Glutamatergic neuron (in vitro differentiated cells): ENCODE results near the gene ITGB6. TPM values are rescaled to one million over a fixed set of nuclear protein-coding genes. Genes with fewer than 3 reads are reported as not detected.

Source experiments
- DNase-seq: peaks from one replicate; pipeline ENCODE4 v3.0.0; 2022
- H3K27ac Mint-ChIP-seq: one replicate; pipeline ENCODE4 v1.8.0; 2020; ENCODE audit warnings: mild to moderate bottlenecking, mixed read lengths, inconsistent platforms; ENCODE audit not compliant: unreplicated experiment
- H3K27me3 Mint-ChIP-seq: one replicate; pipeline ENCODE4 v1.8.0; 2020; ENCODE audit warnings: mild to moderate bottlenecking, moderate library complexity, mixed read lengths, inconsistent platforms; ENCODE audit not compliant: unreplicated experiment
- H3K36me3 Mint-ChIP-seq: one replicate; pipeline ENCODE4 v1.8.0; 2020; ENCODE audit warnings: mild to moderate bottlenecking, mixed read lengths, inconsistent platforms; ENCODE audit not compliant: unreplicated experiment
- H3K4me1 Mint-ChIP-seq: one replicate; pipeline ENCODE4 v1.8.0; 2020; ENCODE audit warnings: mild to moderate bottlenecking, low read depth, mixed read lengths, inconsistent platforms; ENCODE audit not compliant: unreplicated experiment
- H3K4me3 Mint-ChIP-seq: one replicate; pipeline ENCODE4 v1.8.0; 2020; ENCODE audit warnings: mild to moderate bottlenecking, mixed read lengths, inconsistent platforms; ENCODE audit not compliant: unreplicated experiment
- H3K9me3 Mint-ChIP-seq: one replicate; pipeline ENCODE4 v1.8.0; 2020; ENCODE audit warnings: mild to moderate bottlenecking, moderate library complexity, mixed read lengths, inconsistent platforms; ENCODE audit not compliant: unreplicated experiment
- total RNA-seq: library from RNA; stranded (reverse); fragmentation: NEBNext Ultra II Directional; extraction: Animal tissue kit (Norgen Biotek cat#: 25700); gene quantifications from one replicate; pipeline ENCODE4 v1.2.1, GENCODE V29; 2021; ENCODE audit not compliant: unreplicated experiment
- TF ChIP-seq, protein P1 (sequence below): fragments of 200-600 bp; sonication (generic); IDR thresholded peaks from one replicate; pipeline ENCODE4 v1.5.0; 2021; ENCODE audit not compliant: partially characterized antibody, unreplicated experiment

The ITGB6 gene
- total RNA-seq, 1 donor from 2014 or later = not detected

DNA sequence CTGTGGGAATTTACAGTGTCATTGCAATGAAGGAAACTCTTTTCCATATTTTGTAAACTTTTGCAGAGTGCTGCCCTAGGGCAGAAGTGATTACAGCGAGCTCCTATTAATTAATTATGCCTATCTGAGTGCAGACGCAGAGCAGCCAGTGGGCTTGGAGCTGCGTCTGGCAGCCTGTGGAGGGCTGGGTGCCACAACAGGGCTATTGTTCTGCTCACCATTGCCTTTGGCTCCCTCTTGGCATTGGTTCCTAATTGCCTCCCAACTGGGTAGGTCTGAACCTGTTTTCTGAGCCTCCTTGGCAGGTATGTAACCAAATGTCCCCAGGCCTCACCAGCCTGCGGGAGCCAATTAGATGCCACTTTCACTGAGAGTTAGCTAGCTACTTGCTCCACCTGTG is 25.6 kb upstream of the ITGB6 start:
- Mint-ChIP-seq H3K4me3 (no peak overlapping the region), H3K9me3 (peaks cover 4% of the 10 kb centered on the region), H3K4me1 (peaks cover 3% of the 10 kb centered on the region), H3K36me3 (peaks cover 4% of the 10 kb centered on the region), H3K27me3 (no peaks in the 10 kb centered on the region), H3K27ac (no peak overlapping the region)
- TF ChIP-seq, protein P1, sequence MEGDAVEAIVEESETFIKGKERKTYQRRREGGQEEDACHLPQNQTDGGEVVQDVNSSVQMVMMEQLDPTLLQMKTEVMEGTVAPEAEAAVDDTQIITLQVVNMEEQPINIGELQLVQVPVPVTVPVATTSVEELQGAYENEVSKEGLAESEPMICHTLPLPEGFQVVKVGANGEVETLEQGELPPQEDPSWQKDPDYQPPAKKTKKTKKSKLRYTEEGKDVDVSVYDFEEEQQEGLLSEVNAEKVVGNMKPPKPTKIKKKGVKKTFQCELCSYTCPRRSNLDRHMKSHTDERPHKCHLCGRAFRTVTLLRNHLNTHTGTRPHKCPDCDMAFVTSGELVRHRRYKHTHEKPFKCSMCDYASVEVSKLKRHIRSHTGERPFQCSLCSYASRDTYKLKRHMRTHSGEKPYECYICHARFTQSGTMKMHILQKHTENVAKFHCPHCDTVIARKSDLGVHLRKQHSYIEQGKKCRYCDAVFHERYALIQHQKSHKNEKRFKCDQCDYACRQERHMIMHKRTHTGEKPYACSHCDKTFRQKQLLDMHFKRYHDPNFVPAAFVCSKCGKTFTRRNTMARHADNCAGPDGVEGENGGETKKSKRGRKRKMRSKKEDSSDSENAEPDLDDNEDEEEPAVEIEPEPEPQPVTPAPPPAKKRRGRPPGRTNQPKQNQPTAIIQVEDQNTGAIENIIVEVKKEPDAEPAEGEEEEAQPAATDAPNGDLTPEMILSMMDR = no peak
- DNase-seq = no peak

DNA sequence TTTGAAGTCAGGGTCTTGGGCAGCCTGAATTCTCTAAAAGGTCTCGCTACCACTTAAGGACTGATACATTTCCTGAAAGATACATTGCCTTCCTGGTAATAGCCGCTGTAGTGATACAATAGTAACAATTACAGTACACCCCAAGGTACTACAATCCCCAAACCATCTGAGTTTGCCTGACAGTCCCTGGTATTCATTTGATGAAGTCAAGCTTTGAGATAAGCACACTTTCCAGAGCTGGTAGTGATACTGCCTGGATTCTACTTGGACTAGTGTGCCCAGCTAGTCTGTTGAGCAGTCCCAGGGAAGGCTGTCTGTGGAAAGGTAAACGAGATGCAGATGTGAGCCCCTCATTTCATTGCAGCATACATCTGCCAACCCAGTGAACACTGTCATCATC is 24.4 kb upstream of the ITGB6 start:
- Mint-ChIP-seq H3K27ac (no peak overlapping the region), H3K9me3 (peaks cover 4% of the 10 kb centered on the region), H3K4me1 (peaks cover 3% of the 10 kb centered on the region), H3K4me3 (no peak overlapping the region), H3K27me3 (no peaks in the 10 kb centered on the region), H3K36me3 (peaks cover 4% of the 10 kb centered on the region)
- no peak for DNase-seq
- TF ChIP-seq, protein P1 = no peak

DNA sequence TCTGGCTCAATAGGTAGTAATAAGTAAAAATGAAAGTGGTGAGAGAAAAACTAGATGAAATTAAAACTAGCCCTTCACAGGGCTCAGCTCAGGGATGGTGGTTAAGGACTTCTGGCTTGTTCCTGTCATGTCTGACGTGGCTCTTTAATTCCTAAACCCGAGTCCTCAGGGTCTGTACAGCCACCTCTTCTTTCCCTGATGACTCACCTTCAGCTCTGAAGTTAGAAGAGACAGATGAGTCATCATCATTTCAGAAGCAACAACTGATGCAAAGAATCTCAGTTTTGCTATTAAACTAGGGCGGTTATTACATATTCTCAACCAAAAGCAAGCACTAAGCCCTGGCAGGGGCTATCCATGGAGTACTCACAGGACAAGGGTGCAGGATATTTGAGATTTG is 24.0 kb upstream of the ITGB6 start:
- TF ChIP-seq, protein P1 = no peak
- peaks cover 4% of the 10 kb centered on the region for H3K9me3 Mint-ChIP-seq
- no peak overlapping the region for H3K27ac Mint-ChIP-seq
- DNase-seq = no peak
- peaks cover 3% of the 10 kb centered on the region for H3K4me1 Mint-ChIP-seq
- H3K27me3 Mint-ChIP-seq = no peaks in the 10 kb centered on the region
- peaks cover 4% of the 10 kb centered on the region for H3K36me3 Mint-ChIP-seq
- no peak overlapping the region for H3K4me3 Mint-ChIP-seq

DNA sequence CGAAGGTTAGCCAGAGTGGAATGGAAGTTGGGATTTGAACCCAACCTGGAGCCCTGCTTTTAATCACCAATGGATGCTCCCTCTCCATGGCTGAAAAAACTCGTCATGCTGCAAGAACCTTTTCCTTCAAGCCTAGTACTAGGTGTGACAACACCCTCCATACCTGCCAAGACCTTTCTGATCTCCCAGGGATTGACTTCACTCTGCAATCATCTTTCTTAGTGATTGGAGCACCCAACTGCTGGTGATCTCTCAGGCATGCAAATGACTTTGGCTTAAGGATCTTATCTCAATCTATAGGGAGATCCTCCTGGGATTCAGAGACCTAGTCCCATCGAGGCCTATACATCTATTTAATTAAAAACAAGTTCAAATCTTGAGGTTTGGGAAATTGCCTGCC is 23.5 kb upstream of the ITGB6 start:
- Mint-ChIP-seq H3K27ac (no peak overlapping the region), H3K36me3 (peaks cover 4% of the 10 kb centered on the region)

DNA sequence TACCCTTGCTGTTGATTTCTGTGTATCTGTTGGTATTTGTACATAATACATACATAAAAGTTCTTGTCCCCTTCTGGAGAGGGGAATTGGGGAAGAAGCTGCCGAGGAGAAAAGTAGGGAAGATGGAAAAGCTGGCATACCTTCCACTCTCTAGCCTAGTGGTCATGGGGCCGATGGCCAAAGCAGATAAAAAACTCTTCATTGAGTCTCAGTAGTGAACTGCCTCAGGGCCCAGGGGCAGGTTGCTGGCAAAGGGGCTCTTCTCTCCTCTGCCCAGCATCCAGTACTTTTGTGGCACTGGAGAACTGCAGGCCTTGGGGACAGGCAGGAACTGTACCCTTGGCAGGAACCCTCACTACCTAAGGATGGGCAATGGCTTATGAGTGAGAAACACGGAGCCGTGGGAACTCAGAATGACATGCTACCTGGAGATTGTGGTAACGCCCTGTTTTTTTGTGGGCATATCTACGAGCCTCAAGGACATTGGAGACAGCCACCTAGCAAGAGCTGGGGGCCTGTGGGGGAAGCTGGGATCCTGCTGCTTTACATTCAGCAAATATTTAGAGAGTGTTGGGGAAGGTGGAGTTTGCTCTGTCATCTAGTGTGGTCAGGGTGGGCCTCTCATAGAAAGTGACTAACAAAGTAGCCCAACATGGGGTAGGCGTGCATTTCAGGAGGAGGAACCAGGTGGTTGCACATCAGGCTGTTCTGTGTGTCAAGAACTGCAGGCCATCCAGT is 22.6 kb upstream of the ITGB6 start:
- Mint-ChIP-seq H3K4me3 (no peak overlapping the region), H3K27ac (no peak overlapping the region), H3K36me3 (peaks cover 8% of the 10 kb centered on the region), H3K9me3 (peaks cover 4% of the 10 kb centered on the region), H3K4me1 (peaks cover 3% of the 10 kb centered on the region), H3K27me3 (peaks cover 3% of the 10 kb centered on the region)
- TF ChIP-seq, protein P1 = no peak
- DNase-seq = no peak

More for the DNA sequence above, 23.5 kb upstream of the ITGB6 start:
- Mint-ChIP-seq H3K9me3 (peaks cover 4% of the 10 kb centered on the region), H3K4me1 (peaks cover 3% of the 10 kb centered on the region), H3K27me3 (no peaks in the 10 kb centered on the region), H3K4me3 (no peak overlapping the region)
- TF ChIP-seq, protein P1 = no peak
- DNase-seq = no peak
